IMR-90 (cell line): ENCODE results near the gene MAG. TPM values are rescaled to one million over a fixed set of nuclear protein-coding genes. Genes with fewer than 3 reads are reported as not detected.

Experiments
- ATAC-seq: fragments of 200-7000 bp; cut with Tn5 transposase; 2 replicates; pipeline ENCODE4 v1.9.1; 2020; ENCODE audit warnings: low read depth, mild to moderate bottlenecking, moderate library complexity
- BruUV-seq: library from RNA; stranded (reverse); fragments of 400-500 nt; replicated peaks from 2 replicates; lab custom pipeline; 2021; lab: Mats Ljungman, UMichigan
- CTCF ChIA-PET: fragments of 300-600 bp; formaldehyde crosslinking; extraction: SDS; loops from one replicate; lab custom pipeline; 2021; ENCODE audit warnings: antibody characterized with exemption; lab: Yijun Ruan, JAX
- POLR2A ChIA-PET: fragments of 300-600 bp; sonication (Branson Sonifier 250); formaldehyde crosslinking; loops from one replicate; lab custom pipeline; 2022; ENCODE audit warnings: antibody characterized with exemption; ENCODE audit not compliant: unreplicated experiment; lab: Charles Lee
- DNase-seq: peaks from one replicate; pipeline ENCODE4 v3.0.0; 2013
- H2AFZ ChIP-seq: replicated peaks from 2 replicates; pipeline ENCODE3; 2013; ENCODE audit warnings: low read length, mild to moderate bottlenecking; ENCODE audit not compliant: poor library complexity
- H2AK5ac ChIP-seq: 2 replicates; pipeline ENCODE4 v1.6.1; 2013; ENCODE audit warnings: low read depth, low read length, inconsistent platforms
- H2AK9ac ChIP-seq: replicated peaks from 2 replicates; pipeline ENCODE3; 2013; ENCODE audit warnings: mild to moderate bottlenecking, low read depth, low read length, moderate library complexity; ENCODE audit not compliant: poor library complexity
- H2BK120ac ChIP-seq: 2 replicates; pipeline ENCODE4 v1.6.1; 2013; ENCODE audit warnings: low read depth, low read length, inconsistent platforms
- H2BK15ac ChIP-seq: 3 replicates; pipeline ENCODE4 v1.6.1; 2013; ENCODE audit warnings: low read depth, low read length, inconsistent platforms
- H2BK20ac ChIP-seq: 2 replicates; pipeline ENCODE4 v1.6.1; 2013; ENCODE audit warnings: low read depth, mild to moderate bottlenecking, inconsistent platforms, low read length, moderate library complexity
- H2BK5ac ChIP-seq: 2 replicates; pipeline ENCODE4 v1.6.1; 2013; ENCODE audit warnings: mild to moderate bottlenecking, low read depth, low read length, inconsistent platforms; ENCODE audit not compliant: poor library complexity, severe bottlenecking
- H3K14ac ChIP-seq: replicated peaks from 2 replicates; pipeline ENCODE4 v1.6.1; 2013; ENCODE audit warnings: low read depth, low read length, inconsistent platforms
- H3K18ac ChIP-seq: 2 replicates; pipeline ENCODE4 v1.6.1; 2013; ENCODE audit warnings: low read depth, low read length, control low read depth
- H3K23ac ChIP-seq: 2 replicates; pipeline ENCODE4 v1.6.1; 2013; ENCODE audit warnings: low read depth, low read length, inconsistent platforms
- H3K27ac ChIP-seq: 2 replicates; pipeline ENCODE4 v1.5.1; 2013; ENCODE audit warnings: mild to moderate bottlenecking, control low read depth, low read length; ENCODE audit not compliant: insufficient read depth
- H3K27me3 ChIP-seq: 2 replicates; pipeline ENCODE4 v1.6.1; 2013; ENCODE audit warnings: low read length; ENCODE audit not compliant: control insufficient read depth, insufficient read depth
- H3K36me3 ChIP-seq: 2 replicates; pipeline ENCODE4 v1.6.1; 2013; ENCODE audit warnings: low read length, mixed read lengths; ENCODE audit not compliant: control insufficient read depth, insufficient read depth
- H3K4ac ChIP-seq: 2 replicates; pipeline ENCODE4 v1.6.1; 2013; ENCODE audit warnings: low read depth, low read length, inconsistent platforms
- H3K4me1 ChIP-seq: 2 replicates; pipeline ENCODE4 v1.6.1; 2013; ENCODE audit warnings: low read length, mixed read lengths; ENCODE audit not compliant: control insufficient read depth, insufficient read depth
- H3K4me2 ChIP-seq: 2 replicates; pipeline ENCODE4 v1.6.1; 2013; ENCODE audit warnings: low read depth, mild to moderate bottlenecking, control low read depth, low read length, moderate library complexity
- H3K4me3 ChIP-seq: 2 replicates; pipeline ENCODE4 v1.5.1; 2013; ENCODE audit warnings: low read depth, mild to moderate bottlenecking, control low read depth, low read length, moderate library complexity; ENCODE audit not compliant: insufficient read depth
- H3K56ac ChIP-seq: 2 replicates; pipeline ENCODE4 v1.6.1; 2013; ENCODE audit warnings: low read length, inconsistent platforms; ENCODE audit not compliant: insufficient read depth; ENCODE audit errors: extremely low read depth
- H3K79me1 ChIP-seq, 2 experiments: 2 replicates each; pipeline ENCODE4 v1.6.1; 2013; ENCODE audit warnings: low read length in 2 of 2, inconsistent platforms in 1 of 2, low read depth in 1 of 2
- H3K9ac ChIP-seq: 2 replicates; pipeline ENCODE4 v1.6.1; 2013; ENCODE audit warnings: low read depth, low read length, control low read depth
- H3K9me1 ChIP-seq: 2 replicates; pipeline ENCODE4 v1.6.1; 2013; ENCODE audit warnings: low read length, inconsistent platforms; ENCODE audit not compliant: insufficient read depth
- H3K9me3 ChIP-seq: 2 replicates; pipeline ENCODE4 v1.6.1; 2013; ENCODE audit warnings: low read length; ENCODE audit not compliant: control insufficient read depth, insufficient read depth
- H4K20me1 ChIP-seq: 2 replicates; pipeline ENCODE4 v1.6.1; 2013; ENCODE audit warnings: low read length, inconsistent platforms; ENCODE audit not compliant: insufficient read depth
- H4K5ac ChIP-seq: 2 replicates; pipeline ENCODE4 v1.6.1; 2013; ENCODE audit warnings: mild to moderate bottlenecking, low read depth, low read length, control low read depth
- H4K8ac ChIP-seq, 2 experiments: 2 replicates each; pipeline ENCODE4 v1.6.1; 2013; ENCODE audit warnings: low read depth in 2 of 2, low read length in 2 of 2, control low read depth in 1 of 2, inconsistent platforms in 1 of 2
- H4K91ac ChIP-seq: 2 replicates; pipeline ENCODE4 v1.6.1; 2013; ENCODE audit warnings: low read depth, low read length, inconsistent platforms; ENCODE audit not compliant: insufficient read depth
- BHLHE40 ChIP-seq: fragments of 150-350 bp; IDR thresholded peaks from 2 replicates; pipeline ENCODE4 v1.6.1; 2016; ENCODE audit warnings: mild to moderate bottlenecking, low read depth, low read length
- CEBPB ChIP-seq: IDR thresholded peaks from 2 replicates; pipeline ENCODE4 v1.6.1; 2012; ENCODE audit warnings: low read depth, low read length, improper control_type of control experiment
- CHD1 ChIP-seq: IDR thresholded peaks from 2 replicates; pipeline ENCODE4 v1.6.1; 2012; ENCODE audit warnings: low read depth, low read length, improper control_type of control experiment
- CTCF ChIP-seq: conservative IDR thresholded peaks from 2 replicates; pipeline ENCODE4 v1.5.1; 2012; ENCODE audit warnings: mild to moderate bottlenecking, low read depth, low read length, improper control_type of control experiment
- ELK1 ChIP-seq: fragments of 150-350 bp; IDR thresholded peaks from 2 replicates; pipeline ENCODE4 v1.6.1; 2016; ENCODE audit warnings: low read depth, mild to moderate bottlenecking, low read length, moderate library complexity, borderline replicate concordance
- FOS ChIP-seq: fragments of 150-350 bp; IDR thresholded peaks from 2 replicates; pipeline ENCODE4 v1.6.1; 2016; ENCODE audit warnings: low read depth, low read length
- MAFK ChIP-seq: IDR thresholded peaks from 2 replicates; pipeline ENCODE4 v1.6.1; 2012; ENCODE audit warnings: low read depth, low read length, improper control_type of control experiment
- MXI1 ChIP-seq: IDR thresholded peaks from 2 replicates; pipeline ENCODE4 v1.6.1; 2012; ENCODE audit warnings: low read depth, mild to moderate bottlenecking, low read length, moderate library complexity, borderline replicate concordance
- NFE2L2 ChIP-seq: fragments of 150-350 bp; IDR thresholded peaks from 2 replicates; pipeline ENCODE4 v1.6.1; 2016; ENCODE audit warnings: low read depth, mild to moderate bottlenecking, low read length
- POLR2A ChIP-seq: IDR thresholded peaks from 2 replicates; pipeline ENCODE4 v1.6.1; 2012; ENCODE audit warnings: mild to moderate bottlenecking, low read depth, low read length
- RAD21 ChIP-seq: IDR thresholded peaks from 2 replicates; pipeline ENCODE4 v1.6.1; 2012; ENCODE audit warnings: low read length, improper control_type of control experiment
- RCOR1 ChIP-seq: IDR thresholded peaks from 2 replicates; pipeline ENCODE4 v1.6.1; 2012; ENCODE audit warnings: mild to moderate bottlenecking, low read length, improper control_type of control experiment; ENCODE audit not compliant: insufficient replicate concordance
- RFX5 ChIP-seq: IDR thresholded peaks from 2 replicates; pipeline ENCODE4 v1.8.0; 2012; ENCODE audit warnings: low read depth, mild to moderate bottlenecking, low read length, moderate library complexity
- SMC3 ChIP-seq: fragments of 150-350 bp; IDR thresholded peaks from 2 replicates; pipeline ENCODE4 v1.6.1; 2016; ENCODE audit warnings: low read depth, mild to moderate bottlenecking, antibody characterized with exemption, low read length, moderate library complexity
- WGBS, 2 experiments: methylation state at CpG; one replicate each; pipeline versions ENCODE4 v1.1.5 to v1.1.7; 2013; ENCODE audit warnings: missing lambda C conversion rate in 2 of 2; ENCODE audit not compliant: insufficient read length in 1 of 2; ENCODE audit errors: extremely low coverage in 2 of 2; 5-methylcytosine and 5-hydroxymethylcytosine counted together
- dilution Hi-C: fragments of 300-500 bp; cut with HindIII; formaldehyde crosslinking; loops from one replicate; pipeline ENCODE4 v1.14.3; 2018; ENCODE audit warnings: low sequenced_read_pairs; ENCODE audit not compliant: unreplicated experiment
- in situ Hi-C: fragments of 300-500 bp; cut with MboI; formaldehyde crosslinking; loops from 3 replicates; pipeline ENCODE4 v1.14.3; 2019; ENCODE audit warnings: low sequenced_read_pairs, inconsistent platforms, mixed read lengths
- intact Hi-C: fragments of 100-400 bp; cut with micrococcal nuclease; formaldehyde crosslinking; loops from 2 replicates; pipeline ENCODE4 v1.10.0; 2022
- polyA plus RNA-seq, 3 experiments: library from polyadenylated mRNA; depleted of rRNA; stranded (reverse); fragments of >200 nt; gene quantifications; 2 replicates each; pipeline ENCODE4 v1.2.3, GENCODE V29; 2012; ENCODE audit warnings: low replicate concordance in 1 of 3
- total RNA-seq: library from RNA; depleted of rRNA; stranded (reverse); fragments of >200 nt; gene quantifications from 2 replicates; pipeline ENCODE4 v1.2.3, GENCODE V29; 2012
- TF ChIP-seq, protein P1 (sequence below): fragments of 150-350 bp; IDR thresholded peaks from 2 replicates; pipeline ENCODE4 v1.6.1; 2017; ENCODE audit warnings: mild to moderate bottlenecking, antibody characterized with exemption, low read length, low read depth

MAG gene
- total and polyA plus RNA-seq, 2 of the 4 experiments (the other 2 are of a cell fraction), result not detected

DNA sequence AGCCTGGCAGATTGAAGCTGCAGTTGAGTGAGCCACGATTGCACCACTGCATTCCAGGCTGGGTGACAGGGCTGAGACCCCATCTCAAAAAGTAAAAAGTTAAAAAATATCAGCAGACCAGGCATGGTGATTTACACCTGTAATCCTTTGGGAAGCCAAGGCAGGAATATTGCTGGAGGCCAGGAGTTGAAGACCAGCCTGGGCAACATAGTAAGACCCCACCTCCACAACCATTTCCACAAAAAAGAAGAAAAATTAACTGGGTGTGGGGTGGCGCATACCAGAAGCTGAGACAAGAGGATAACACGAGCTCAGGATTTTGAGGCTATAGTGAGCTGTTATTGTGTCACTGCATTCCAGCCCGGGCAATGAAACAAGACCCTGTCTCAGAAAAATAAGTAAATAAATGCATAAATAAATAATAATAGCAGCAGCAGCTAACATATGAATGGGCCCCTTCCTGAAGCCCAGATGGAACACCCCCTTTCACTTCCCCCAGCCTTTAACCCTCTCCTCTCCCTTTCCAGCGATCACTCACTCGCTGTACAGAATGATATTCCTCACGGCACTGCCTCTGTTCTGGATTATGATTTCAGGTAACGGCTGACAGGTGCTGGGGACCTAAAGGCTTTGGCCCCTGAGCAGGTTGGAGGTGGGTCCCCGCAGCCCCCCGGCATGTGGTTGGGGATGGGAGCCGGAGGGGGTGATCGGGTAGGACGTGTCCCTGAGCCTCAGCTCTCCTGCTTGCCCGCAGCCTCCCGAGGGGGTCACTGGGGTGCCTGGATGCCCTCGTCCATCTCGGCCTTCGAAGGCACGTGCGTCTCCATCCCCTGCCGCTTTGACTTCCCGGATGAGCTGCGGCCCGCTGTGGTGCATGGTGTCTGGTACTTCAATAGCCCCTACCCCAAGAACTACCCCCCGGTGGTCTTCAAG is 3.2 kb downstream of the MAG start:
- Histone ChIP-seq H3K56ac (no peak overlapping the region), H3K9ac (no peak overlapping the region), H3K4me1 (no peaks in the 10 kb centered on the region), H3K23ac (no peak overlapping the region), H4K8ac (no peak overlapping the region), H3K4ac (no peak overlapping the region), H4K5ac (no peak overlapping the region), H3K27ac (no peak overlapping the region), H3K9me3 (no peaks in the 10 kb centered on the region), H4K91ac (no peak overlapping the region), H3K27me3 (peaks cover 21% of the 10 kb centered on the region), H2AK5ac (no peak overlapping the region), H2BK120ac (no peak overlapping the region), H2AK9ac (no peak overlapping the region), H3K79me1 (no peaks in the 10 kb centered on the region), H2BK5ac (no peak overlapping the region), H3K18ac (no peak overlapping the region), H3K4me3 (no peak overlapping the region), H2BK20ac (no peak overlapping the region), H3K14ac (no peak overlapping the region), H3K9me1 (peaks cover 15% of the 10 kb centered on the region), H3K4me2 (no peak overlapping the region), H3K36me3 (no peaks in the 10 kb centered on the region), H4K20me1 (no peaks in the 10 kb centered on the region), H2AFZ (no peak overlapping the region), H2BK15ac (no peak overlapping the region)
- no CpG with 5 or more reads among the region's 25 CpGs for WGBS, 2 experiments
- intact Hi-C loops, result no loop called here
- DNase-seq (no peak), ATAC-seq (0 out of 2 replicates have a peak, but pooled peaks have one; percentile 17)
- POLR2A ChIA-PET, result no interaction called here
- no TSS peak for BruUV-seq
- dilution Hi-C loops, result no loop called here
- CTCF ChIA-PET, result interaction anchor here (1.0 kb wide), 1 partner anchor 13 kb away, joined by 3 read pairs; the partner anchor contains the start of gene HAMP
- in situ Hi-C loops, result no loop called here
- TF ChIP-seq NFE2L2 (no peak), BHLHE40 (no peak), CTCF (no peak), MAFK (no peak), POLR2A (no peak), ELK1 (no peak), MXI1 (no peak), RCOR1 (no peak), SMC3 (no peak), RAD21 (no peak), CEBPB (no peak), FOS (no peak), RFX5 (no peak), CHD1 (no peak)
- TF ChIP-seq, protein P1, sequence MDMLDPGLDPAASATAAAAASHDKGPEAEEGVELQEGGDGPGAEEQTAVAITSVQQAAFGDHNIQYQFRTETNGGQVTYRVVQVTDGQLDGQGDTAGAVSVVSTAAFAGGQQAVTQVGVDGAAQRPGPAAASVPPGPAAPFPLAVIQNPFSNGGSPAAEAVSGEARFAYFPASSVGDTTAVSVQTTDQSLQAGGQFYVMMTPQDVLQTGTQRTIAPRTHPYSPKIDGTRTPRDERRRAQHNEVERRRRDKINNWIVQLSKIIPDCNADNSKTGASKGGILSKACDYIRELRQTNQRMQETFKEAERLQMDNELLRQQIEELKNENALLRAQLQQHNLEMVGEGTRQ, result no peak
